Sigmoid colon (tissue), 7 donors: Measurements from ENCODE around the gene PELI1. TPM values are rescaled to one million over a fixed set of nuclear protein-coding genes. Genes with fewer than 3 reads are reported as not detected.

ENCODE experiments used
- DNase-seq: peaks from one replicate; pipeline ENCODE4 v3.0.0-alpha.2; 2019
- H3K27ac ChIP-seq, 4 donors: fragments of 200-600 bp; sonication (generic); one replicate each; pipeline ENCODE4 v1.5.1; 2016 to 2019; ENCODE audit warnings: mild to moderate bottlenecking in 1 of 4
- H3K27me3 ChIP-seq, 3 donors: fragments of 200-600 bp; sonication (generic); one replicate each; pipeline ENCODE4 v1.5.1; 2019; ENCODE audit warnings: mild to moderate bottlenecking in 1 of 3
- H3K36me3 ChIP-seq, 4 donors: fragments of 200-600 bp; sonication (generic); one replicate each; pipeline ENCODE4 v1.5.1; 2016 to 2019
- H3K4me1 ChIP-seq, 4 donors: fragments of 200-600 bp; sonication (generic); one replicate each; pipeline ENCODE4 v1.5.1; 2017 to 2019
- H3K4me3 ChIP-seq, 4 donors: fragments of 200-600 bp; sonication (generic); one replicate each; pipeline ENCODE4 v1.5.1; 2017 to 2019; ENCODE audit warnings: mild to moderate bottlenecking in 2 of 4, moderate library complexity in 1 of 4
- H3K9me3 ChIP-seq, 4 donors: fragments of 200-600 bp in 3 of 4; sonication (generic) in 3 of 4; one replicate each; pipeline versions ENCODE4 v1.5.1 to v1.6.1; 2013 to 2019
- CTCF ChIP-seq, 4 experiments: fragments of 450-650 bp in 3 of 4; fragments of 200-600 bp in 1 of 4; IDR thresholded peaks; one replicate each; pipeline ENCODE4 v1.5.1; 2016 to 2019; ENCODE audit warnings: antibody characterized with exemption in 4 of 4, mild to moderate bottlenecking in 3 of 4, moderate library complexity in 2 of 4
- EP300 ChIP-seq, 4 donors: sonication (generic); formaldehyde crosslinking; IDR thresholded peaks; one replicate each; pipeline ENCODE4 v1.6.1; 2017; ENCODE audit warnings: antibody characterized with exemption in 4 of 4
- POLR2A ChIP-seq, 2 donors: fragments of 450-650 bp; IDR thresholded peaks; one replicate each; pipeline ENCODE4 v1.6.1; 2016; ENCODE audit warnings: antibody characterized with exemption in 2 of 2, mild to moderate bottlenecking in 2 of 2, moderate library complexity in 2 of 2
- POLR2AphosphoS5 ChIP-seq, 4 donors: sonication (generic); formaldehyde crosslinking; IDR thresholded peaks; one replicate each; pipeline ENCODE4 v1.6.1; 2017; ENCODE audit warnings: antibody characterized with exemption in 4 of 4
- WGBS, 2 donors: extraction: QIAGEN DNeasy Blood & Tissue Kit; methylation state at CpG; one replicate each; pipeline ENCODE4 v1.1.7; 2013; 5-methylcytosine and 5-hydroxymethylcytosine counted together
- intact Hi-C: fragments of 100-400 bp; cut with DNase I; formaldehyde crosslinking; loops from one replicate; pipeline ENCODE4 v1.15.1; 2023
- polyA plus RNA-seq, 3 donors: library from polyadenylated mRNA; stranded (reverse); fragments of 200-250 nt; gene quantifications; one replicate each; pipeline ENCODE4 v1.2.3, GENCODE V29; 2013
- total RNA-seq, 4 donors: library from RNA; depleted of rRNA; stranded (reverse); fragments of >200 nt; gene quantifications; one replicate each; pipeline ENCODE4 v1.1.0, GENCODE V29; 2016
- donor health status: healthy with polysubstance abuse.
- donor health status: Bipolar disorder and iron deficiency.
- donor health status: healthy.

Gene PELI1
- total and polyA plus RNA-seq, 7 donors, result 18.6 to 30.8 (median 24.3) TPM

GRCh38 chr2:64114063-64114911 is 29.9 kb downstream of the PELI1 start:
- H3K27ac ChIP-seq, result peak overlapping the region in 2 of 4 donors; percentile 13 to 40
- no peaks in the 10 kb centered on the region for H3K9me3 ChIP-seq
- TF ChIP-seq POLR2A (IDR thresholded peaks at IDR 0.05) (no peak), EP300 (IDR thresholded peaks at IDR 0.05) (no peak), CTCF (IDR thresholded peaks at IDR 0.05) (no peak), POLR2AphosphoS5 (IDR thresholded peaks at IDR 0.05) (no peak)
- peaks cover 0 to 79% (median 64%) of the 10 kb centered on the region in 4 donors for H3K4me1 ChIP-seq
- H3K4me3 ChIP-seq, result no peak overlapping the region
- no peaks in the 10 kb centered on the region for H3K36me3 ChIP-seq
- DNase-seq, result no peak
- 3 to 24% methylated on average over 1 of the region's 1 CpG for WGBS, 2 donors
- intact Hi-C loops, result no loop called here
- H3K27me3 ChIP-seq, result no peaks in the 10 kb centered on the region

GRCh38 chr2:64112016-64112415 is 32.2 kb downstream of the PELI1 start:
- no peak overlapping the region for H3K4me3 ChIP-seq
- TF ChIP-seq EP300 (IDR thresholded peaks at IDR 0.05), result no peak
- TF ChIP-seq CTCF (IDR thresholded peaks at IDR 0.05), result no peak
- no peak for TF ChIP-seq POLR2A (IDR thresholded peaks at IDR 0.05)
- TF ChIP-seq POLR2AphosphoS5 (IDR thresholded peaks at IDR 0.05), result no peak
- DNase-seq, result no peak
- intact Hi-C loops, result no loop called here
- 73 to 84% methylated on average over 4 of the region's 4 CpGs for WGBS, 2 donors
- H3K9me3 ChIP-seq, result no peaks in the 10 kb centered on the region
- H3K4me1 ChIP-seq, result peaks cover 0 to 84% (median 76%) of the 10 kb centered on the region in 4 donors
- no peaks in the 10 kb centered on the region for H3K27me3 ChIP-seq
- peak overlapping the region in 1 of 4 donors; percentile 20 for H3K27ac ChIP-seq
- peaks cover 0 to 7% (median 2%) of the 10 kb centered on the region in 4 donors for H3K36me3 ChIP-seq

GRCh38 chr2:64111426-64111825 is 32.8 kb downstream of the PELI1 start:
- Histone ChIP-seq H3K9me3 (no peaks in the 10 kb centered on the region), H3K4me1 (peaks cover 0 to 81% (median 76%) of the 10 kb centered on the region in 4 donors), H3K36me3 (peaks cover 0 to 7% (median 2%) of the 10 kb centered on the region in 4 donors), H3K4me3 (no peak overlapping the region), H3K27me3 (no peaks in the 10 kb centered on the region), H3K27ac (peak overlapping the region in 1 of 4 donors; percentile 20)
- 93 to 95% methylated on average over 2 of the region's 2 CpGs for WGBS, 2 donors
- intact Hi-C loops, result no loop called here
- no peak for DNase-seq
- TF ChIP-seq EP300 (IDR thresholded peaks at IDR 0.05) (no peak), POLR2AphosphoS5 (IDR thresholded peaks at IDR 0.05) (no peak), CTCF (IDR thresholded peaks at IDR 0.05) (no peak), POLR2A (IDR thresholded peaks at IDR 0.05) (no peak)

- intact Hi-C loops, result no loop called here
- Histone ChIP-seq H3K36me3 (peaks cover 0 to 7% (median 2%) of the 10 kb centered on the region in 4 donors), H3K9me3 (no peaks in the 10 kb centered on the region), H3K4me3 (no peak overlapping the region), H3K4me1 (peaks cover 0 to 81% (median 75%) of the 10 kb centered on the region in 4 donors), H3K27me3 (no peaks in the 10 kb centered on the region), H3K27ac (peak overlapping the region in 3 of 4 donors; percentile 43 to 60 (median 48))
- TF ChIP-seq CTCF (IDR thresholded peaks at IDR 0.05), result no peak
- TF ChIP-seq POLR2A (IDR thresholded peaks at IDR 0.05), result no peak
- peak in 1 of 4 donors; percentile 7 for TF ChIP-seq POLR2AphosphoS5 (IDR thresholded peaks at IDR 0.05)
- no peak for TF ChIP-seq EP300 (IDR thresholded peaks at IDR 0.05)
- peak; percentile 63 for DNase-seq
- WGBS, 2 donors, result 31 to 66% methylated on average over 3 of the region's 3 CpGs
Observed at GRCh38 chr2:64108666-64109241, 35.5 kb downstream of the PELI1 start.
